Mucosa of descending colon (tissue), 3 donors: ENCODE results near the gene PCED1B. TPM values are rescaled to one million over a fixed set of nuclear protein-coding genes. Genes with fewer than 3 reads are reported as not detected.

Experiments
- ATAC-seq: fragments of 200-7000 bp; cut with Tn5 transposase; one replicate; pipeline ENCODE4 v1.9.1; 2020; ENCODE audit warnings: mild to moderate bottlenecking, moderate library complexity
- DNase-seq, 3 donors: peaks; one replicate each; pipeline ENCODE4 v3.0.0-alpha.2; 2020
- H3K36me3 ChIP-seq: fragments of 200-600 bp; one replicate; pipeline ENCODE4 v1.8.0; 2021; ENCODE audit warnings: low read depth, mild to moderate bottlenecking
- H3K4me1 ChIP-seq: fragments of 200-600 bp; one replicate; pipeline ENCODE4 v1.8.0; 2021; ENCODE audit warnings: low read depth, mild to moderate bottlenecking
- H3K4me3 ChIP-seq: fragments of 200-600 bp; one replicate; pipeline ENCODE4 v1.8.0; 2021; ENCODE audit warnings: mild to moderate bottlenecking
- H3K9me3 ChIP-seq: fragments of 200-600 bp; one replicate; pipeline ENCODE4 v1.8.0; 2021; ENCODE audit warnings: mild to moderate bottlenecking
- intact Hi-C, 2 donors: fragments of 100-400 bp; cut with DNase I in 1 of 2; cut with micrococcal nuclease in 1 of 2; formaldehyde crosslinking; loops; one replicate each; pipeline versions ENCODE4 v1.11.0 to v1.11.1; 2022; cut with DNase I, micrococcal nuclease
- total RNA-seq, 3 donors: library from RNA; stranded (reverse); fragmentation: NEBNext Ultra II Directional in 2 of 3; extraction: Animal tissue kit (Norgen Biotek cat#: 25700) in 2 of 3; gene quantifications; one replicate each; pipeline versions ENCODE4 v1.2.1 to v1.2.4, GENCODE V29; 2021 to 2023
- TF ChIP-seq, protein P1 (sequence below): fragments of 200-600 bp; IDR thresholded peaks from one replicate; pipeline ENCODE4 v1.8.0; 2022; ENCODE audit warnings: antibody characterized with exemption, mild to moderate bottlenecking
- donor health status: DM: no; HTN: no; CAD: no; lungs with moderate emphysema.
- donor health status: DM: no; HTN: no; CAD: no.
- donor health status: DM: no; HTN: yes; CAD: no.

PCED1B gene
- total RNA-seq, 3 donors from 2014 or later, result 2.2 to 4.7 (median 2.9) TPM

DNA sequence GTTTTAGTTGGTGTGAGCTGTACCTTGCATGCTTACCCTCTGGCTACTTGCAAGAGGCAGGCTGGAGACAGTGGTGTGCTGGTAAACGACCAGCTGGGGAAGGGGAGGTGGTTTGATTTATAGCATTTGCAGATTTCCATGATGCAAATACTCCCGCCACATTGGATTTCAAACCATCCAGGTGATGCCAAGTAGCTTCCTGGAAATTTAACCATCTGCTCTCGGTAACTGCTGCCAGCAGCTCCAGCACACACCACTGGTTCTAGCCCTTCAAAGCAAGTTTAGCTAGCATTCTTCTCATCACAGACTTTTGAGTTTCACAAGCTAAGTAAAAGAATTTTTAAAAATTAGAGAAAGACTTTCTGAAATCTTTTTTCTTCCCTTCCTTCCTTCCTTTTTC, 104.8 kb downstream of the PCED1B start:
- Histone ChIP-seq H3K4me1 (no peaks in the 10 kb centered on the region), H3K9me3 (no peaks in the 10 kb centered on the region), H3K4me3 (no peak overlapping the region), H3K36me3 (no peaks in the 10 kb centered on the region)
- DNase-seq (no peak), ATAC-seq (no peak)
- TF ChIP-seq, protein P1, sequence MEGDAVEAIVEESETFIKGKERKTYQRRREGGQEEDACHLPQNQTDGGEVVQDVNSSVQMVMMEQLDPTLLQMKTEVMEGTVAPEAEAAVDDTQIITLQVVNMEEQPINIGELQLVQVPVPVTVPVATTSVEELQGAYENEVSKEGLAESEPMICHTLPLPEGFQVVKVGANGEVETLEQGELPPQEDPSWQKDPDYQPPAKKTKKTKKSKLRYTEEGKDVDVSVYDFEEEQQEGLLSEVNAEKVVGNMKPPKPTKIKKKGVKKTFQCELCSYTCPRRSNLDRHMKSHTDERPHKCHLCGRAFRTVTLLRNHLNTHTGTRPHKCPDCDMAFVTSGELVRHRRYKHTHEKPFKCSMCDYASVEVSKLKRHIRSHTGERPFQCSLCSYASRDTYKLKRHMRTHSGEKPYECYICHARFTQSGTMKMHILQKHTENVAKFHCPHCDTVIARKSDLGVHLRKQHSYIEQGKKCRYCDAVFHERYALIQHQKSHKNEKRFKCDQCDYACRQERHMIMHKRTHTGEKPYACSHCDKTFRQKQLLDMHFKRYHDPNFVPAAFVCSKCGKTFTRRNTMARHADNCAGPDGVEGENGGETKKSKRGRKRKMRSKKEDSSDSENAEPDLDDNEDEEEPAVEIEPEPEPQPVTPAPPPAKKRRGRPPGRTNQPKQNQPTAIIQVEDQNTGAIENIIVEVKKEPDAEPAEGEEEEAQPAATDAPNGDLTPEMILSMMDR, result no peak
- intact Hi-C loops, result no loop called here

DNA sequence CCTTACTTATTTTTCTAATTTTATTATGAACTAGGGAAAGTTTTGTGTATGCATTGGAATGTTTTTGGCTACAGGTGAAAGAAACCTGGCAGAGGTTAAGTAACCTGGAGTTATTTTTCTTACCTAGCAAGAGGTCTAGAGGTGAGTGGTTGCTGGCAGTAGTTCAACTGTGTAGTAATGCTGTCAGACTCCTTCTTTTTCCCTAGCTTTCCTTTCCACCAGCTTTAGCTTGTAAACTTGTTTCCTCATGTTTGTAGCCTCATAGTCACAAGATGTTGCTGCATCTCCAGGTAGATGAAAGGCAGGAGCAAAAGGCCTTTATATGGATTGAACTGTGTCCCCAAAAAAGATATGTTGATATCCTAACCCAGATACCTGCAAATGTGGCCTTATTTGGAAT, 105.4 kb downstream of the PCED1B start:
- TF ChIP-seq, protein P1, result no peak
- Histone ChIP-seq H3K4me3 (no peak overlapping the region), H3K36me3 (no peaks in the 10 kb centered on the region), H3K9me3 (no peaks in the 10 kb centered on the region), H3K4me1 (no peaks in the 10 kb centered on the region)
- intact Hi-C loops, result loop anchor here in 1 of 2 donors (5.0 kb wide), 1 partner anchor 77 kb away; no protein-coding TSS in a partner anchor
- no peak for DNase-seq
- ATAC-seq, result no peak

DNA sequence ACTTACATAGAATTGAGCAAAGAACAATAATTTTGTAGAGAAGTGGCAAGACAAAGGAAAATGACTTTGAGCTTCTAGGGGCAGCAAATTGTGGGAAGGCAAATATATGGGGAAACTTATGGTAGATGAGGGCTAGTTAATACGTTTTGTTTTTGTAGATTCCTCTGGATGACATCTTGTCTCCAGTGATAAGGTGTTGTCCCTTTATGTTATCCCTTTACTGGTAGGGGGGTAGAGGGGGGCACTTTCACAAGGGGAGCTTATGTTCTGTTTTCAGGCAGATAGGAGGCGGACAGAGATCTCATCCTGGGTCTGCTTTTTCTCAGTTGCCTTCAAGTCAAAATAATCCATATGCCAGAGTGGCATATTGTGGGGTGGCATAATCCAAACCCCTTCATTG, 106.8 kb downstream of the PCED1B start:
- DNase-seq, result no peak

DNA sequence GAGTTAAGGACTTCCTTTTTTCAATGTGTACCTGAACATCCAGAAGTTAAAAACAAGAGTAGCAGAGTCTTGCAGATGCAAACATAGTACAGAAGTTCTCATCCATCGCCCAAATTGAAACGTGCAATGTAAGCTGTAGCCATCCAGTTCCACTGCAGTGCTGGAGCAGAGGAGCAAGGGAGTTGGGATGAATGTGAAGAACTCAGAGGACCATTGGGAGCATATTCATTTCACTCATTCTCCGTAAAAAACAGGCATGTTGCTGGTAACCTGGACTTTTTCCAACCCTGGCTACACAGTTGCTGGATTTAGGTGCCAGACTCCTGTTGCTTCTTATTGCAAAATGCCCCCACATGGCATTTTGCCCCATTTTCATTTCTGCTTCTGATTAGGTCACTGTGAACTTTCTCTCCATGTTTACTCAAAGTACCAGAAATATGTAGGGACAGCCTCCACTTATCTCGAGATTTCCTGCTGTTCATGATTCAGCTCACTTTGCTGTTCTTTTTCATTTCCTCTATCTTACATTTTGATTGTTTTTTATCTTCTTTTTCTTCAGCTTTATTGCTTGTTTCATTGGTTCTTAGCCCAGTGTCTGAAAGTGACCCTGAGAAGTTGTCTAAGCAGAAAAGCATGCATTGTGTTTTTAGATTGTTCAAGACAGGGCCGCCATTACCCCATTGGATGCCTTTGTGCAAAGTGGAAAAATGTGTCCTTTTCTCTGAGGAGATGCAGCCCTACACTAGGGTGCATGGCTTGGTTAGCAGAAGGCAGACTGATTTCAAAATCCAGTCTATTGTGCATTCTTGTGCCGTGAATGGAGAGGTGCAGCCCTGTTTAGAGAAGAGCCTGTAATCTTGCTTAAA, 109.4 kb downstream of the PCED1B start:
- DNase-seq, result no peak
- TF ChIP-seq, protein P1, result no peak
- Histone ChIP-seq H3K36me3 (no peaks in the 10 kb centered on the region), H3K4me3 (no peak overlapping the region), H3K4me1 (no peaks in the 10 kb centered on the region), H3K9me3 (no peaks in the 10 kb centered on the region)
- intact Hi-C loops, result loop anchor here in 1 of 2 donors (5.0 kb wide), 1 partner anchor 73 kb away; no protein-coding TSS in a partner anchor
- no peak for ATAC-seq

More for the DNA sequence above, 106.8 kb downstream of the PCED1B start:
- no peak for ATAC-seq
- TF ChIP-seq, protein P1, result no peak
- Histone ChIP-seq H3K4me3 (no peak overlapping the region), H3K9me3 (no peaks in the 10 kb centered on the region), H3K4me1 (no peaks in the 10 kb centered on the region), H3K36me3 (no peaks in the 10 kb centered on the region)
- intact Hi-C loops, result loop anchor here in 1 of 2 donors (5.0 kb wide), 1 partner anchor 76 kb away; no protein-coding TSS in a partner anchor

DNA sequence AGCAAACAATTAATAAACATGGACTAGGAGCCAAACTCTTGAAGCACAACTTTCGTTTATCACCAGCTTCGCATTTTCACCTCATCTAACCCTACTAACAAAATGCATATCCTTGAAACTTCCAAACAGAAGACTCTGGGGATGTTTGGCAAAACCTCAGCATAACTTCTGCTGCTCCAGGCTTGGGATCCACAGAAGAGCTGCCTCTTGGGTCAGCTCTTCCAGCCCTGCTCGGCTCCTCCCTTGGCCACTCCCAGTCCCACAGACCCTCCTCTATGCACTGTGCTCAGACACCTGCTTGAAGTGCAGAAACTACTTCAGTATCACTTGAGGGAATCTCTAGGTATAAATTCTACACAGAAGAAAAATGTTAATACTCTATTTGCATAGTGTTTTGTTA, 110.3 kb downstream of the PCED1B start:
- ATAC-seq, result no peak
- DNase-seq, result no peak
- Histone ChIP-seq H3K4me1 (no peaks in the 10 kb centered on the region), H3K9me3 (no peaks in the 10 kb centered on the region), H3K36me3 (no peaks in the 10 kb centered on the region), H3K4me3 (no peak overlapping the region)
- intact Hi-C loops, result loop anchor here in 1 of 2 donors (5.0 kb wide), 1 partner anchor 73 kb away; no protein-coding TSS in a partner anchor
- TF ChIP-seq, protein P1, result no peak
